H9 (cell line): ENCODE data around the gene FABP7. TPM values are rescaled to one million over a fixed set of nuclear protein-coding genes. Genes with fewer than 3 reads are reported as not detected.

Source experiments
- DNase-seq: peaks from one replicate; pipeline ENCODE4 v3.0.0-alpha.2; 2017
- H2AFZ ChIP-seq: one replicate; pipeline ENCODE4 v1.6.1; 2013; ENCODE audit warnings: mild to moderate bottlenecking, low read length, control low read depth, moderate library complexity
- H2AK5ac ChIP-seq: 2 replicates; pipeline ENCODE4 v1.6.1; 2013; ENCODE audit warnings: low read length, control low read depth, mixed read lengths; ENCODE audit not compliant: insufficient read length
- H2BK120ac ChIP-seq: one replicate; pipeline ENCODE4 v1.6.1; 2013; ENCODE audit warnings: low read depth, mild to moderate bottlenecking, low read length, control low read depth, inconsistent platforms; ENCODE audit not compliant: poor library complexity, severe bottlenecking
- H2BK12ac ChIP-seq: 2 replicates; pipeline ENCODE4 v1.6.1; 2013; ENCODE audit warnings: low read length, control low read depth, mixed read lengths, low read depth; ENCODE audit not compliant: insufficient read length
- H2BK15ac ChIP-seq: 2 replicates; pipeline ENCODE4 v1.6.1; 2013; ENCODE audit warnings: low read depth, low read length, control low read depth
- H2BK20ac ChIP-seq: one replicate; pipeline ENCODE4 v1.6.1; 2013; ENCODE audit warnings: low read depth, mild to moderate bottlenecking, low read length, control low read depth, inconsistent platforms; ENCODE audit not compliant: poor library complexity, severe bottlenecking
- H2BK5ac ChIP-seq: 2 replicates; pipeline ENCODE4 v1.6.1; 2013; ENCODE audit warnings: low read length, control low read depth, mixed read lengths; ENCODE audit not compliant: insufficient read length
- H3K14ac ChIP-seq: 2 replicates; pipeline ENCODE4 v1.6.1; 2013; ENCODE audit warnings: low read length, control low read depth; ENCODE audit not compliant: insufficient read depth
- H3K18ac ChIP-seq: 2 replicates; pipeline ENCODE4 v1.6.1; 2013; ENCODE audit warnings: low read depth, mild to moderate bottlenecking, mixed read lengths, low read length, control low read depth; ENCODE audit not compliant: insufficient read length
- H3K23ac ChIP-seq: 2 replicates; pipeline ENCODE4 v1.6.1; 2013; ENCODE audit warnings: low read length, control low read depth, mixed read lengths, low read depth; ENCODE audit not compliant: insufficient read length
- H3K23me2 ChIP-seq: 2 replicates; pipeline ENCODE4 v1.6.1; 2013; ENCODE audit warnings: low read depth, mild to moderate bottlenecking, mixed read lengths, low read length, control low read depth; ENCODE audit not compliant: insufficient read length, poor library complexity, severe bottlenecking
- H3K27ac ChIP-seq: 2 replicates; pipeline ENCODE4 v1.5.1; 2013; ENCODE audit warnings: low read length, control low read depth, mixed read lengths, low read depth; ENCODE audit not compliant: insufficient read length
- H3K27me3 ChIP-seq: 2 replicates; pipeline ENCODE4 v1.6.1; 2013; ENCODE audit warnings: low read length, control low read depth, inconsistent platforms; ENCODE audit not compliant: insufficient read depth
- H3K4ac ChIP-seq: 2 replicates; pipeline ENCODE4 v1.6.1; 2013; ENCODE audit warnings: low read depth, mild to moderate bottlenecking, control low read depth, inconsistent platforms, low read length, moderate library complexity
- H3K4me1 ChIP-seq: 2 replicates; pipeline ENCODE4 v1.6.1; 2013; ENCODE audit warnings: low read length, control low read depth, inconsistent platforms; ENCODE audit not compliant: insufficient read depth
- H3K4me2 ChIP-seq: 2 replicates; pipeline ENCODE4 v1.6.1; 2013; ENCODE audit warnings: low read length, control low read depth, mixed read lengths; ENCODE audit not compliant: insufficient read length, insufficient read depth
- H3K56ac ChIP-seq: 2 replicates; pipeline ENCODE4 v1.6.1; 2013; ENCODE audit warnings: low read depth, mild to moderate bottlenecking, mixed read lengths, low read length, control low read depth; ENCODE audit not compliant: insufficient read length
- H3K79me1 ChIP-seq: 2 replicates; pipeline ENCODE4 v1.6.1; 2013; ENCODE audit warnings: low read depth, mild to moderate bottlenecking, moderate library complexity, low read length, control low read depth, inconsistent platforms; ENCODE audit not compliant: insufficient read depth, poor library complexity, severe bottlenecking
- H3K79me2 ChIP-seq: 2 replicates; pipeline ENCODE4 v1.6.1; 2013; ENCODE audit warnings: low read length, control low read depth, inconsistent platforms; ENCODE audit not compliant: insufficient read depth
- H3K9ac ChIP-seq: 2 replicates; pipeline ENCODE4 v1.6.1; 2013; ENCODE audit warnings: low read length, control low read depth, mixed read lengths; ENCODE audit not compliant: insufficient read length; ENCODE audit errors: extremely low read depth
- H3K9me3 ChIP-seq: one replicate; pipeline ENCODE4 v1.6.1; 2013; ENCODE audit warnings: low read depth, low read length, inconsistent platforms; ENCODE audit not compliant: control insufficient read depth
- H3T11ph ChIP-seq: one replicate; pipeline ENCODE4 v1.6.1; 2013; ENCODE audit warnings: mild to moderate bottlenecking, low read length, control low read depth, inconsistent platforms
- H4K20me1 ChIP-seq: one replicate; pipeline ENCODE4 v1.6.1; 2013; ENCODE audit not compliant: control insufficient read depth, insufficient read length, insufficient read depth
- H4K5ac ChIP-seq: 2 replicates; pipeline ENCODE4 v1.6.1; 2013; ENCODE audit warnings: low read depth, mild to moderate bottlenecking, mixed read lengths, low read length, control low read depth; ENCODE audit not compliant: insufficient read length
- H4K8ac ChIP-seq: replicated peaks from 2 replicates; pipeline ENCODE4 v1.6.1; 2013; ENCODE audit warnings: low read length, control low read depth, mixed read lengths, low read depth; ENCODE audit not compliant: insufficient read length
- H4K91ac ChIP-seq: 2 replicates; pipeline ENCODE4 v1.6.1; 2013; ENCODE audit warnings: low read depth, mild to moderate bottlenecking, moderate library complexity, mixed read lengths, low read length, control low read depth; ENCODE audit not compliant: insufficient read length
- H3K27ac Mint-ChIP-seq, 3 experiments: 2 replicates in 2 of 3; 3 replicates in 1 of 3; pipeline ENCODE4 v1.8.0; 2020 to 2021; ENCODE audit warnings: mixed read lengths in 3 of 3, mild to moderate bottlenecking in 1 of 3, moderate library complexity in 1 of 3
- H3K27me3 Mint-ChIP-seq: 2 replicates; pipeline ENCODE4 v1.8.0; 2021; ENCODE audit warnings: low read depth, mild to moderate bottlenecking, moderate library complexity, mixed read lengths
- H3K36me3 Mint-ChIP-seq, 3 experiments: 2 replicates in 2 of 3; 3 replicates in 1 of 3; pipeline ENCODE4 v1.8.0; 2020 to 2021; ENCODE audit warnings: low read depth in 3 of 3, mixed read lengths in 3 of 3; ENCODE audit not compliant: insufficient read depth in 1 of 3
- H3K4me1 Mint-ChIP-seq, 2 experiments: 2 replicates each; pipeline ENCODE4 v1.8.0; 2020; ENCODE audit warnings: mixed read lengths in 2 of 2
- H3K4me3 Mint-ChIP-seq, 2 experiments: 2 replicates in 1 of 2; 3 replicates in 1 of 2; pipeline ENCODE4 v1.8.0; 2020 to 2021; ENCODE audit warnings: mild to moderate bottlenecking in 2 of 2, mixed read lengths in 2 of 2, moderate library complexity in 1 of 2
- H3K9me3 Mint-ChIP-seq, 2 experiments: 2 replicates in 1 of 2; 3 replicates in 1 of 2; pipeline ENCODE4 v1.8.0; 2020; ENCODE audit warnings: mild to moderate bottlenecking in 2 of 2, mixed read lengths in 2 of 2, moderate library complexity in 1 of 2
- CTCF ChIP-seq: fragments of 200-600 bp; sonication (generic); conservative IDR thresholded peaks from 3 replicates; pipeline ENCODE4 v1.8.0; 2021; ENCODE audit warnings: antibody characterized with exemption, mild to moderate bottlenecking
- WGBS: extraction: QIAGEN DNeasy Blood & Tissue Kit; methylation state at CpG from one replicate; pipeline ENCODE4 v1.1.7; 2013; ENCODE audit warnings: missing lambda C conversion rate, low lambda C conversion rate, mixed read lengths; ENCODE audit not compliant: insufficient read length; ENCODE audit errors: extremely low coverage; 5-methylcytosine and 5-hydroxymethylcytosine counted together
- total RNA-seq: library from RNA; stranded (reverse); gene quantifications from 2 replicates; pipeline ENCODE4 v1.2.1, GENCODE V29; 2021

FABP7 gene
- total RNA-seq, 1 experiment from 2014 or later = 3.9 TPM

GRCh38 chr6:122733259-122733658 is 46.3 kb upstream of the FABP7 start:
- no peak overlapping the region for H4K8ac ChIP-seq
- no peak for TF ChIP-seq CTCF
- H3K18ac ChIP-seq = no peak overlapping the region
- Mint-ChIP-seq H3K4me3 (no peak overlapping the region), H3K36me3 (no peaks in the 10 kb centered on the region; a peak in 1 of 7 replicates), H3K4me1 (peaks cover 21 to 30% of the 10 kb centered on the region in 2 experiments), H3K27ac (no peak overlapping the region), H3K27me3 (no peaks in the 10 kb centered on the region), H3K9me3 (no peaks in the 10 kb centered on the region)
- no peak overlapping the region for H3K14ac ChIP-seq
- H2AFZ ChIP-seq = no peak overlapping the region
- H3K27ac ChIP-seq = no peak overlapping the region
- H3T11ph ChIP-seq = no peak overlapping the region
- WGBS = no CpG with 5 or more reads among the region's 4 CpGs
- no peak overlapping the region for H2BK15ac ChIP-seq
- H2AK5ac ChIP-seq = no peak overlapping the region
- no peak overlapping the region for H4K5ac ChIP-seq
- H2BK12ac ChIP-seq = no peak overlapping the region
- no peak overlapping the region for H3K4ac ChIP-seq
- H2BK120ac ChIP-seq = no peak overlapping the region
- no peaks in the 10 kb centered on the region for H3K27me3 ChIP-seq
- H3K79me2 ChIP-seq = no peaks in the 10 kb centered on the region
- no peaks in the 10 kb centered on the region for H3K23me2 ChIP-seq
- no peak overlapping the region for H2BK5ac ChIP-seq
- no peak overlapping the region for H2BK20ac ChIP-seq
- H3K4me1 ChIP-seq = peaks cover 2% of the 10 kb centered on the region
- no peak overlapping the region for H3K56ac ChIP-seq
- no peaks in the 10 kb centered on the region for H3K9me3 ChIP-seq
- DNase-seq = no peak
- no peak overlapping the region for H3K4me2 ChIP-seq
- no peak overlapping the region for H4K91ac ChIP-seq
- no peaks in the 10 kb centered on the region for H4K20me1 ChIP-seq
- H3K9ac ChIP-seq = no peak overlapping the region
- no peak overlapping the region for H3K23ac ChIP-seq
- no peaks in the 10 kb centered on the region for H3K79me1 ChIP-seq
